Measurements from ENCODE around the gene ERI2. TPM values are rescaled to one million over a fixed set of nuclear protein-coding genes. Genes with fewer than 3 reads are reported as not detected.

ERI2 gene
- total RNA-seq, 1 donor from 2014 or later, result 15.5 TPM

GRCh38 chr16:20821682-20822081, 15.4 kb upstream of the ERI2 start:
- intact Hi-C loops (cut with micrococcal nuclease), result loop anchor here (2.0 kb wide), 1 partner anchor 15 kb away; the partner anchor contains the start of genes ERI2 and REXO5

- intact Hi-C loops (cut with micrococcal nuclease), result no loop called here
Observed at GRCh38 chr16:20818929-20819585, 12.8 kb upstream of the ERI2 start.

- intact Hi-C loops (cut with micrococcal nuclease), result no loop called here
Observed at GRCh38 chr16:20814784-20815183, 8.5 kb upstream of the ERI2 start.

- intact Hi-C loops (cut with micrococcal nuclease), result no loop called here
Observed at GRCh38 chr16:20812510-20812909, 6.2 kb upstream of the ERI2 start.

- intact Hi-C loops (cut with micrococcal nuclease), result no loop called here
Observed at GRCh38 chr16:20811889-20812439, 5.7 kb upstream of the ERI2 start.

GRCh38 chr16:20807862-20808261, 1.6 kb upstream of the ERI2 start:
- intact Hi-C loops (cut with micrococcal nuclease), result loop anchor here (2.0 to 5.0 kb wide), 7 partner anchors 13 to 1489 kb away; partner anchors contain the start of genes LDAF1, POLR3E and UQCRC2

- intact Hi-C loops (cut with micrococcal nuclease), result loop anchor here (1.0 to 5.0 kb wide), 11 partner anchors 15 to 1492 kb away; partner anchors contain the start of genes DCUN1D3, LDAF1, LYRM1 and POLR3E
Observed at GRCh38 chr16:20805684-20806167, 546 bp downstream of the ERI2 start.

GRCh38 chr16:20803561-20804214, 2.6 kb downstream of the ERI2 start:
- intact Hi-C loops (cut with micrococcal nuclease), result no loop called here

- intact Hi-C loops (cut with micrococcal nuclease), result no loop called here
Observed at GRCh38 chr16:20803192-20803560, 3.1 kb downstream of the ERI2 start.

GRCh38 chr16:20801278-20801677, 5.0 kb downstream of the ERI2 start:
- intact Hi-C loops (cut with micrococcal nuclease), result no loop called here

GRCh38 chr16:20799599-20799998, 6.7 kb downstream of the ERI2 start:
- intact Hi-C loops (cut with micrococcal nuclease), result loop anchor here (1.0 to 5.0 kb wide), 4 partner anchors 45 to 303 kb away; no protein-coding TSS in a partner anchor

- intact Hi-C loops (cut with micrococcal nuclease), result loop anchor here (2.0 to 5.0 kb wide), 2 partner anchors 76 to 304 kb away; no protein-coding TSS in a partner anchor
Observed at GRCh38 chr16:20798364-20798763, 7.9 kb downstream of the ERI2 start.

GRCh38 chr16:20791923-20792612, 14.2 kb downstream of the ERI2 start:
- intact Hi-C loops (cut with micrococcal nuclease), result no loop called here

- intact Hi-C loops (cut with micrococcal nuclease), result no loop called here
Observed at GRCh38 chr16:20789130-20789529, 17.1 kb downstream of the ERI2 start.

GRCh38 chr16:20784204-20784603, 22.1 kb downstream of the ERI2 start:
- intact Hi-C loops (cut with micrococcal nuclease), result no loop called here

- intact Hi-C loops (cut with micrococcal nuclease), result no loop called here
Observed at GRCh38 chr16:20782470-20782869, 23.8 kb downstream of the ERI2 start.

GRCh38 chr16:20781697-20782096, 24.6 kb downstream of the ERI2 start:
- intact Hi-C loops (cut with micrococcal nuclease), result no loop called here

GRCh38 chr16:20774703-20775362, 31.4 kb downstream of the ERI2 start:
- intact Hi-C loops (cut with micrococcal nuclease), result loop anchor here (1.0 kb wide), 1 partner anchor 308 kb away; no protein-coding TSS in a partner anchor

- intact Hi-C loops (cut with micrococcal nuclease), result loop anchor here (1.0 kb wide), 1 partner anchor 310 kb away; no protein-coding TSS in a partner anchor
Observed at GRCh38 chr16:20773679-20774078, 32.6 kb downstream of the ERI2 start.

GRCh38 chr16:20768818-20769217, 37.5 kb downstream of the ERI2 start:
- intact Hi-C loops (cut with micrococcal nuclease), result no loop called here

GRCh38 chr16:20768121-20768520, 38.2 kb downstream of the ERI2 start:
- intact Hi-C loops (cut with micrococcal nuclease), result no loop called here
